OCI-LY1 (cell line): ENCODE data around the gene PGK2.

ENCODE experiments used
- CTCF ChIP-seq: fragments of 200-600 bp; sonication (generic), shearing (Covaris generic); IDR thresholded peaks from 2 replicates; pipeline ENCODE4 v1.5.1; 2017; ENCODE audit warnings: mild to moderate bottlenecking, antibody characterized with exemption, low read length, moderate library complexity, mixed read lengths
- EZH2 ChIP-seq: fragments of 200-600 bp; sonication (generic), shearing (Covaris generic); IDR thresholded peaks from 2 replicates; pipeline ENCODE4 v1.8.0; 2017; ENCODE audit warnings: borderline replicate concordance, mixed run types, mild to moderate bottlenecking, antibody characterized with exemption, low read length, moderate library complexity, mixed read lengths

DNA sequence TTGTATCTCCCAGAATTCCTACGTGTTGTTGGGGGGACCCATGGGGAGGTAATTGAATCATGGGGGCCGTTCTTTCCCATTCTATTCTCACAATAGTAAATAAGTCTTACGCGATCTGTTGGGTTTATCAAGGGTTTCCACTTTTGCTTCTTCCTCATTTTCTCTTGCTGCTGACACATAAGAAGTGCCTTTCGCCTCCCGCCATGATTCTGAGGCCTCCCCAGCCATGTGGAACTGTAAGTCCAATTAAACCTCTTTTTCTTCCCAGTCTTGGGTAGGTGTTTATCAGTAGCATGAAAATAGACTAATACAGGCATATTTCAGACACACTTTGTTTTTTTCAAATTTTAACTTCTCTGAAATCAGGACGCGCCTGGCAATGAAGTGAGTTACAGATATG, 14.4 kb upstream of the PGK2 start:
- no peak for TF ChIP-seq CTCF
- no peak for TF ChIP-seq EZH2
